ENCODE data around the gene TRPC4AP.

TRPC4AP gene

GRCh38 chr20:35021831-35022230 is 70.8 kb downstream of the TRPC4AP start:
- H3K4me3 ChIP-seq (ENCODE audit: low read length), result no peak overlapping the region
- no peak for DNase-seq (ENCODE audit: low read depth)
- TF ChIP-seq CTCF (conservative IDR thresholded peaks at IDR 0.05; ENCODE audit: low read length), result no peak

- DNase-seq (ENCODE audit: low read depth), result no peak
- H3K4me3 ChIP-seq (ENCODE audit: low read length), result no peak overlapping the region
These were observed 71.5 kb downstream of the TRPC4AP start for GRCh38 chr20:35021063-35021462.

GRCh38 chr20:35020108-35020928 is 72.3 kb downstream of the TRPC4AP start:
- DNase-seq (ENCODE audit: low read depth), result peak; percentile 31
- no peak for TF ChIP-seq CTCF (conservative IDR thresholded peaks at IDR 0.05; ENCODE audit: low read length)
- H3K4me3 ChIP-seq (ENCODE audit: low read length), result no peak overlapping the region

More at GRCh38 chr20:35021063-35021462, 71.5 kb downstream of the TRPC4AP start:
- no peak for TF ChIP-seq CTCF (conservative IDR thresholded peaks at IDR 0.05; ENCODE audit: low read length)

GRCh38 chr20:35018590-35019371 is 73.8 kb downstream of the TRPC4AP start:
- no peak for TF ChIP-seq CTCF (conservative IDR thresholded peaks at IDR 0.05; ENCODE audit: low read length)
- DNase-seq (ENCODE audit: low read depth), result peak; percentile 26
- no peak overlapping the region for H3K4me3 ChIP-seq (ENCODE audit: low read length)

- no peak overlapping the region for H3K4me3 ChIP-seq (ENCODE audit: low read length)
- no peak for TF ChIP-seq CTCF (conservative IDR thresholded peaks at IDR 0.05; ENCODE audit: low read length)
- no peak for DNase-seq (ENCODE audit: low read depth)
These were observed 75.3 kb downstream of the TRPC4AP start for GRCh38 chr20:35017099-35017835.

- TF ChIP-seq CTCF (conservative IDR thresholded peaks at IDR 0.05; ENCODE audit: low read length), result no peak
- no peak for DNase-seq (ENCODE audit: low read depth)
- H3K4me3 ChIP-seq (ENCODE audit: low read length), result no peak overlapping the region
These were observed 76.8 kb downstream of the TRPC4AP start for GRCh38 chr20:35015863-35016193.

Measured in AG10803 (cell line).